Breast epithelium (tissue), 3 donors: Measurements from ENCODE around the gene ARHGEF1.

Experiments
- POLR2A ChIP-seq: fragments of 450-650 bp; IDR thresholded peaks from one replicate; pipeline ENCODE4 v1.6.1; 2016; ENCODE audit warnings: antibody characterized with exemption, mild to moderate bottlenecking, moderate library complexity
- POLR2AphosphoS5 ChIP-seq, 3 donors: sonication (generic); formaldehyde crosslinking; IDR thresholded peaks; one replicate each; pipeline ENCODE4 v1.6.1; 2017; ENCODE audit warnings: antibody characterized with exemption in 3 of 3
- TF ChIP-seq, protein P1 (sequence below), 3 donors: fragments of 450-650 bp; IDR thresholded peaks; one replicate each; pipeline ENCODE4 v1.5.1; 2016 to 2017; ENCODE audit warnings: antibody characterized with exemption in 3 of 3, mild to moderate bottlenecking in 3 of 3, moderate library complexity in 3 of 3

- TF ChIP-seq, protein P1, sequence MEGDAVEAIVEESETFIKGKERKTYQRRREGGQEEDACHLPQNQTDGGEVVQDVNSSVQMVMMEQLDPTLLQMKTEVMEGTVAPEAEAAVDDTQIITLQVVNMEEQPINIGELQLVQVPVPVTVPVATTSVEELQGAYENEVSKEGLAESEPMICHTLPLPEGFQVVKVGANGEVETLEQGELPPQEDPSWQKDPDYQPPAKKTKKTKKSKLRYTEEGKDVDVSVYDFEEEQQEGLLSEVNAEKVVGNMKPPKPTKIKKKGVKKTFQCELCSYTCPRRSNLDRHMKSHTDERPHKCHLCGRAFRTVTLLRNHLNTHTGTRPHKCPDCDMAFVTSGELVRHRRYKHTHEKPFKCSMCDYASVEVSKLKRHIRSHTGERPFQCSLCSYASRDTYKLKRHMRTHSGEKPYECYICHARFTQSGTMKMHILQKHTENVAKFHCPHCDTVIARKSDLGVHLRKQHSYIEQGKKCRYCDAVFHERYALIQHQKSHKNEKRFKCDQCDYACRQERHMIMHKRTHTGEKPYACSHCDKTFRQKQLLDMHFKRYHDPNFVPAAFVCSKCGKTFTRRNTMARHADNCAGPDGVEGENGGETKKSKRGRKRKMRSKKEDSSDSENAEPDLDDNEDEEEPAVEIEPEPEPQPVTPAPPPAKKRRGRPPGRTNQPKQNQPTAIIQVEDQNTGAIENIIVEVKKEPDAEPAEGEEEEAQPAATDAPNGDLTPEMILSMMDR (IDR thresholded peaks at IDR 0.05) = no peak
- TF ChIP-seq POLR2AphosphoS5 (IDR thresholded peaks at IDR 0.05) (no peak), POLR2A (no peak)
Measured at GRCh38 chr19:41904118-41904870, 21.3 kb downstream of the ARHGEF1 start.
